Fibroblast of lung (primary cell): ENCODE measurements around the gene ARID3A. TPM values are rescaled to one million over a fixed set of nuclear protein-coding genes. Genes with fewer than 3 reads are reported as not detected.

Experiments used
- DNase-seq, 2 donors: peaks; one replicate each; pipeline versions ENCODE4 v3.0.0 to v3.0.0-alpha.2; 2010; ENCODE audit warnings: low read depth in 2 of 2
- H2AFZ ChIP-seq: 2 replicates; pipeline ENCODE4 v1.5.1; 2012; ENCODE audit warnings: low read length, control low read depth, inconsistent platforms
- H3K27ac ChIP-seq: 2 replicates; pipeline ENCODE4 v1.5.1; 2011; ENCODE audit warnings: low read length, control low read depth; ENCODE audit not compliant: insufficient read depth
- H3K27me3 ChIP-seq: 2 replicates; pipeline ENCODE4 v1.5.1; 2011; ENCODE audit warnings: mild to moderate bottlenecking, low read length; ENCODE audit not compliant: control insufficient read depth, insufficient read depth
- H3K36me3 ChIP-seq: 2 replicates; pipeline ENCODE4 v1.5.1; 2011; ENCODE audit warnings: low read length; ENCODE audit not compliant: control insufficient read depth, insufficient read depth
- H3K4me1 ChIP-seq: 2 replicates; pipeline ENCODE4 v1.5.1; 2011; ENCODE audit warnings: low read length; ENCODE audit not compliant: control insufficient read depth, insufficient read depth; ENCODE audit errors: extremely low read depth
- H3K4me2 ChIP-seq: 2 replicates; pipeline ENCODE4 v1.5.1; 2011; ENCODE audit warnings: low read length, control low read depth; ENCODE audit not compliant: insufficient read depth; ENCODE audit errors: extremely low read depth
- H3K4me3 ChIP-seq, 4 experiments: fragments of 200-600 bp in 1 of 4; sonication (generic) in 1 of 4; replicated peaks in 1 of 4; 2 replicates each; pipeline ENCODE4 v1.5.1; 2011 to 2016; ENCODE audit warnings: low read length in 4 of 4, low read depth in 3 of 4, mild to moderate bottlenecking in 3 of 4, control low read depth in 2 of 4, inconsistent platforms in 1 of 4, mixed read lengths in 1 of 4; ENCODE audit not compliant: insufficient read depth in 1 of 4; ENCODE audit errors: control extremely low read depth in 1 of 4
- H3K79me2 ChIP-seq: 2 replicates; pipeline ENCODE4 v1.5.1; 2012; ENCODE audit warnings: mild to moderate bottlenecking, low read length, inconsistent platforms; ENCODE audit not compliant: control insufficient read depth, insufficient read depth
- H3K9ac ChIP-seq: 2 replicates; pipeline ENCODE4 v1.5.1; 2011; ENCODE audit warnings: mild to moderate bottlenecking, low read length, control low read depth; ENCODE audit not compliant: insufficient read depth
- H3K9me3 ChIP-seq: 2 replicates; pipeline ENCODE4 v1.5.1; 2012; ENCODE audit warnings: low read depth, low read length; ENCODE audit not compliant: control insufficient read depth, insufficient read depth
- H4K20me1 ChIP-seq: 2 replicates; pipeline ENCODE4 v1.5.1; 2011; ENCODE audit warnings: low read length; ENCODE audit not compliant: control insufficient read depth, insufficient read depth; ENCODE audit errors: extremely low read depth
- EZH2 ChIP-seq: IDR thresholded peaks from 2 replicates; pipeline ENCODE4 v1.5.1; 2012; ENCODE audit warnings: low read length, control low read depth, mild to moderate bottlenecking; ENCODE audit errors: missing control alignments
- polyA plus RNA-seq, 2 donors: library from polyadenylated mRNA; depleted of rRNA in 1 of 2; stranded (reverse) in 1 of 2; unstranded in 1 of 2; fragments of >200 nt; gene quantifications; 2 replicates each; pipeline ENCODE4 v1.2.1, GENCODE V29; 2011 to 2012; ENCODE audit warnings: missing spikeins in 1 of 2
- total RNA-seq: library from RNA; depleted of rRNA; stranded (reverse); fragments of >200 nt; gene quantifications from 2 replicates; pipeline ENCODE4 v1.2.1, GENCODE V29; 2014
- TF ChIP-seq, protein P1 (sequence below), 2 donors: IDR thresholded peaks in 1 of 2; conservative IDR thresholded peaks in 1 of 2; 1 replicate in 1 of 2; 2 replicates in 1 of 2; pipeline ENCODE4 v1.5.1; 2011 to 2012; ENCODE audit warnings: low read length in 2 of 2, control low read depth in 1 of 2, inconsistent platforms in 1 of 2, low read depth in 1 of 2, mild to moderate bottlenecking in 1 of 2

ARID3A gene
- total and polyA plus RNA-seq, 2 donors (not counting 1 experiment from before 2014, with no cell fraction given): 6.4 to 14.9 TPM

DNA sequence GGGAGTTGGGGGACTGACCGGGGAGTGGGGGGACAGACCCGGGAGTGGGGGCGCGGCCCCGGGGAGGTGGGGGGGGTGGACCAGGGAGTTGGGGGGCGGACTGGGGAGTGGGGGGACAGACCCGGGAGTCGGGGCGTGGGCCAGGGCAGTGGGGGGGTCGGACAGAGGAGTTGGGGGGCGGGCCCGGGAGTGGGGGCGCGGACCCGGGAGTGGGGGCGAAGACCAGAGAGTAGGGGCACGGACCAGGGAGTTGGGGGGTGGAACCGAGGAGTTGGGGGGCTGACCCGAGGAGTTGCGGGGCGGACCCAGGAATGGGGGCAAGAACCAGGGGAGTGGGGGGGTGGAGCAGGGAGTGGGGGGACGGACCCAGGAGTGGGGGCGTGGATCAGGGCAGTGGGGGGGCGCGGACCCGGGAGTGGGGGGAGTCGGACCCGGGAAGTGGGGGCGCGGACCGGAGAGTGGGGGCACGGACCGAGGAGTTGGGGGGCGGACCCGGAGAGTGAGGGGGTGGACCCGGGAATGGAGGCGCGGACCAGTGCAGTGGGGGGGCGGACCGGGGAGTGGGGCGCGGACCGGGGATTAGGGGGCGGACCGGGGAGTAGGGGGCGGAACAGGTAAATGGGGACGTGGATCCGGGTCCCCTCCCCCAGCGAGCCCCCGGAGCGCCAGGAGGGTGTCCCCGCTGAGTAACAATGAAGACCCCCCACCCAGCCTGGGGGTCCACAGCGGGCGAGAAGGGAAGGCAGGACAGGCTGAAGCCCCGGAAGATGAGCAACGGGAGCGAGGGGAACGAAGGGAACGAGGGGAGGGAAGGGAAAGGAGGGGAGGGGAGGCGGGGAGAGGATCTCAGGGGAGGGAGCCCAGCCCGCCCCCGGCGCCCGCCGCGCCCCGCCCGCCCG lies 13.4 kb upstream of the ARID3A start:
- Histone ChIP-seq H3K9me3 (no peaks in the 10 kb centered on the region), H3K4me2 (no peak overlapping the region), H3K27me3 (peaks cover 3% of the 10 kb centered on the region), H3K4me3 (peak overlapping the region; percentile 54 to 84 (median 62)), H3K4me1 (peaks cover 6% of the 10 kb centered on the region), H3K9ac (peak overlapping the region; percentile 78), H3K27ac (peak overlapping the region; percentile 71), H4K20me1 (no peaks in the 10 kb centered on the region), H3K36me3 (no peaks in the 10 kb centered on the region), H2AFZ (no peak overlapping the region), H3K79me2 (peaks cover 12% of the 10 kb centered on the region)
- DNase-seq: no peak
- no peak for TF ChIP-seq EZH2
- TF ChIP-seq, protein P1, sequence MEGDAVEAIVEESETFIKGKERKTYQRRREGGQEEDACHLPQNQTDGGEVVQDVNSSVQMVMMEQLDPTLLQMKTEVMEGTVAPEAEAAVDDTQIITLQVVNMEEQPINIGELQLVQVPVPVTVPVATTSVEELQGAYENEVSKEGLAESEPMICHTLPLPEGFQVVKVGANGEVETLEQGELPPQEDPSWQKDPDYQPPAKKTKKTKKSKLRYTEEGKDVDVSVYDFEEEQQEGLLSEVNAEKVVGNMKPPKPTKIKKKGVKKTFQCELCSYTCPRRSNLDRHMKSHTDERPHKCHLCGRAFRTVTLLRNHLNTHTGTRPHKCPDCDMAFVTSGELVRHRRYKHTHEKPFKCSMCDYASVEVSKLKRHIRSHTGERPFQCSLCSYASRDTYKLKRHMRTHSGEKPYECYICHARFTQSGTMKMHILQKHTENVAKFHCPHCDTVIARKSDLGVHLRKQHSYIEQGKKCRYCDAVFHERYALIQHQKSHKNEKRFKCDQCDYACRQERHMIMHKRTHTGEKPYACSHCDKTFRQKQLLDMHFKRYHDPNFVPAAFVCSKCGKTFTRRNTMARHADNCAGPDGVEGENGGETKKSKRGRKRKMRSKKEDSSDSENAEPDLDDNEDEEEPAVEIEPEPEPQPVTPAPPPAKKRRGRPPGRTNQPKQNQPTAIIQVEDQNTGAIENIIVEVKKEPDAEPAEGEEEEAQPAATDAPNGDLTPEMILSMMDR (conservative IDR thresholded peaks at IDR 0.05 in 1 of 2, IDR thresholded peaks at IDR 0.05 in 1 of 2; ENCODE audit: low read depth in 1 of 2, low read length in 2 of 2): no peak

DNA sequence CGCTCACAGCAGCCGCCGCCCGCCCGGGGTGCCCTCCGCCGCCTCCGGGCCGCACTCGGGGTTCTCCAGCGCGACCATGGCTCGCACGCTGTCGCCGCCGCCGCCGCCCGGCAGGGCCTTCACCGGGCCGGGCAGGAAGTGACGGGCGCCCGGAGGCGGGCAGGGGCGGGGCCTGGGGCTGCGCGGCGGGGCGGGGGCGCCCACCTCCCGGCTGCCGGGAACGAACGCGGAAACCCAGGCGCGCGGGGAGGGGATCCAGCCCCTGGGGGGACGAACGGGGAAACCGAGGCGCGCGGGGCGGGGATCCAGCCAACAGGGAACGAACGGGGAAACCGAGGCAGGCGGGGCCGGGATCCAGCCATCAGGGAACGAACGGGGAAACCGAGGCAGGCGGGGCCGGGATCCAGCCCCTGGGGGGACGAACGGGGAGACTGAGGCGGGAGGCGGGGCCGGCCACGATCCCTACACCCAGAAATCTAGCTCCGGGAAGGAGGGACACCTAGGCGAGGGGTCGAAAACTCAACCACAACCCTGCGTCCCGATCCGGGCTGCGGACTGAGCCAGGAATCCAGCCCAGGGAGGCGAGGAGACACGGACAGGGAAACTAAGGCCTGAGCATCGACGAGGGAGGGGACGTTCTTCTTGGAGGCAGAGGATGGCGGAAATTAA lies 12.6 kb upstream of the ARID3A start, which contains the start of gene R3HDM4:
TSS of gene R3HDM4 (minus strand) at position 140 of the 669 bp plus-strand sequence. CDS start at position 78, 62 bp downstream.
- H3K9me3 ChIP-seq: no peaks in the 10 kb centered on the region
- peak; percentile 44 to 56 for DNase-seq
- no peaks in the 10 kb centered on the region for H3K36me3 ChIP-seq
- no peaks in the 10 kb centered on the region for H4K20me1 ChIP-seq
- H3K79me2 ChIP-seq: peaks cover 10% of the 10 kb centered on the region
- peak within 1 kb of the TSS; percentile 60 for H2AFZ ChIP-seq
- peaks cover 11% of the 10 kb centered on the region for H3K27me3 ChIP-seq
- TF ChIP-seq EZH2: no peak
- TF ChIP-seq, protein P1 (conservative IDR thresholded peaks at IDR 0.05 in 1 of 2, IDR thresholded peaks at IDR 0.05 in 1 of 2; ENCODE audit: low read depth in 1 of 2, low read length in 2 of 2): no peak
- H3K4me2 ChIP-seq: peak within 1 kb of the TSS; percentile 81
- peaks cover 6% of the 10 kb centered on the region for H3K4me1 ChIP-seq
- peak within 1 kb of the TSS; percentile 86 for H3K27ac ChIP-seq
- peak within 1 kb of the TSS; percentile 78 for H3K9ac ChIP-seq
- peak within 1 kb of the TSS; percentile 54 to 84 (median 71) for H3K4me3 ChIP-seq

GRCh38 chr19:916645-917322 lies 9.1 kb upstream of the ARID3A start:
- Histone ChIP-seq H3K27ac (no peak overlapping the region), H3K36me3 (no peaks in the 10 kb centered on the region), H4K20me1 (no peaks in the 10 kb centered on the region), H3K9ac (no peak overlapping the region), H3K79me2 (peaks cover 1% of the 10 kb centered on the region), H2AFZ (no peak overlapping the region), H3K4me3 (no peak overlapping the region), H3K4me1 (peaks cover 3% of the 10 kb centered on the region), H3K27me3 (peaks cover 29% of the 10 kb centered on the region), H3K9me3 (no peaks in the 10 kb centered on the region), H3K4me2 (no peak overlapping the region)
- DNase-seq: no peak
- TF ChIP-seq EZH2: no peak
- TF ChIP-seq, protein P1 (conservative IDR thresholded peaks at IDR 0.05 in 1 of 2, IDR thresholded peaks at IDR 0.05 in 1 of 2; ENCODE audit: low read depth in 1 of 2, low read length in 2 of 2): no peak
